ENCODE data around the gene COPE. TPM values are rescaled to one million over a fixed set of nuclear protein-coding genes. Genes with fewer than 3 reads are reported as not detected.
"Not testable (repeated sequence)": the region's sequence is repeated elsewhere in the genome, so short reads cannot be mapped to it uniquely, and the experiment has no call there.

COPE gene
- total RNA-seq, 4 donors from 2014 or later: 112 to 223 (median 208) TPM

DNA sequence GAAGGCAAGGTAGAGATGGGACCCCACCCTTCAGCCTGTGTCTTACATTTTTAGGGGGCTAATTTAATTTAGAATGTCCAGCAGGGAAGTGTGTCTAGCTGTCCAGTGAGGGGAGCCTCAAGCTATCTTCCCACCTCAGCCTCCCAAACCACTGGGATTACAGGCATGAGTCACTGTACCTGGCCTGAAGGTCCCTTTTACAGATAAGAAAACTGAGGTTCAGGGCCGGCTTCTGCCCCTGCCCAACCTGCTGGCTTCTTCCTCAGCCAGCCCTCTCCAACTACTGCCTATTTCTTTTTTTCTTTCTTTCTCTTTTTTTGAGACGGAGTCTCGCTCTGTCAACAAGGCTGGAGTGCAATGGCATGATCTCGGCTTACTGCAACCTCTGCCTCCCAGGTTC lies 41.2 kb upstream of the COPE start:
- peaks cover 19% of the 10 kb centered on the region for H3K27me3 ChIP-seq
- peaks cover 5% of the 10 kb centered on the region for H3K4me1 ChIP-seq
- TF ChIP-seq EP300 (IDR thresholded peaks at IDR 0.05) (no peak), POLR2AphosphoS5 (IDR thresholded peaks at IDR 0.05) (no peak), POLR2A (IDR thresholded peaks at IDR 0.05) (no peak)
- TF ChIP-seq, protein P1, sequence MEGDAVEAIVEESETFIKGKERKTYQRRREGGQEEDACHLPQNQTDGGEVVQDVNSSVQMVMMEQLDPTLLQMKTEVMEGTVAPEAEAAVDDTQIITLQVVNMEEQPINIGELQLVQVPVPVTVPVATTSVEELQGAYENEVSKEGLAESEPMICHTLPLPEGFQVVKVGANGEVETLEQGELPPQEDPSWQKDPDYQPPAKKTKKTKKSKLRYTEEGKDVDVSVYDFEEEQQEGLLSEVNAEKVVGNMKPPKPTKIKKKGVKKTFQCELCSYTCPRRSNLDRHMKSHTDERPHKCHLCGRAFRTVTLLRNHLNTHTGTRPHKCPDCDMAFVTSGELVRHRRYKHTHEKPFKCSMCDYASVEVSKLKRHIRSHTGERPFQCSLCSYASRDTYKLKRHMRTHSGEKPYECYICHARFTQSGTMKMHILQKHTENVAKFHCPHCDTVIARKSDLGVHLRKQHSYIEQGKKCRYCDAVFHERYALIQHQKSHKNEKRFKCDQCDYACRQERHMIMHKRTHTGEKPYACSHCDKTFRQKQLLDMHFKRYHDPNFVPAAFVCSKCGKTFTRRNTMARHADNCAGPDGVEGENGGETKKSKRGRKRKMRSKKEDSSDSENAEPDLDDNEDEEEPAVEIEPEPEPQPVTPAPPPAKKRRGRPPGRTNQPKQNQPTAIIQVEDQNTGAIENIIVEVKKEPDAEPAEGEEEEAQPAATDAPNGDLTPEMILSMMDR (IDR thresholded peaks at IDR 0.05): no peak
- H3K9me3 ChIP-seq: no peaks in the 10 kb centered on the region
- H3K4me3 ChIP-seq: no peak overlapping the region
- 87% methylated on average over 4 of the region's 4 CpGs for whole genome bisulfite sequencing
- no peak for DNase-seq (ENCODE audit: low spot score in 2 of 2)
- H3K27ac ChIP-seq: no peak overlapping the region
- no peaks in the 10 kb centered on the region for H3K36me3 ChIP-seq

DNA sequence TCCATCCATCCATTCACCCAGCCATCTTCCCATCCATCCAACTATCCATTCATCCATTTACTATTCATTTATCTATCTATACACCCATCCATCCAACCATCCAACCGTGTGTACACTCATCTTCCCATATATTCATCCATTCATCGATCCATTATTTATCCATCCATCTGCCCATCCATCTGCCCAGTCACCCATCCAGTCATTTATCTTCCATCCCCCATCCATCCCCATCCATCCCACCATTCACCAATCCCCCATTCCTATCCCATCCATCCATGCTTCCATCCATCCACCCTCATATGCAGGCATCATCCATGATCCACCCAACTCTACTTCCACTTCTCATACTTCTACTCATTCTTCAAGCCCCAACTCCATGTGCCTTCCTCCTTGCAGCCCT lies 35.9 kb upstream of the COPE start:
- Histone ChIP-seq H3K27me3 (no peaks in the 10 kb centered on the region), H3K4me3 (no peak overlapping the region), H3K9me3 (no peaks in the 10 kb centered on the region), H3K36me3 (no peaks in the 10 kb centered on the region), H3K27ac (no peak overlapping the region), H3K4me1 (no peaks in the 10 kb centered on the region)
- DNase-seq (ENCODE audit: low spot score in 2 of 2): no peak
- WGBS: 100% methylated on average over 2 of the region's 2 CpGs
- no peak for TF ChIP-seq EP300 (IDR thresholded peaks at IDR 0.05)
- TF ChIP-seq, protein P1 (IDR thresholded peaks at IDR 0.05): no peak
- TF ChIP-seq POLR2AphosphoS5 (IDR thresholded peaks at IDR 0.05): no peak
- TF ChIP-seq POLR2A (IDR thresholded peaks at IDR 0.05): no peak

- H3K9me3 ChIP-seq: no peaks in the 10 kb centered on the region
- no peaks in the 10 kb centered on the region for H3K36me3 ChIP-seq
- no peak for DNase-seq (ENCODE audit: low spot score in 2 of 2)
- H3K4me1 ChIP-seq: no peaks in the 10 kb centered on the region
- no peak overlapping the region for H3K27ac ChIP-seq
- H3K4me3 ChIP-seq: no peak overlapping the region
- TF ChIP-seq POLR2AphosphoS5 (IDR thresholded peaks at IDR 0.05) (no peak), EP300 (IDR thresholded peaks at IDR 0.05) (no peak), POLR2A (IDR thresholded peaks at IDR 0.05) (no peak)
- TF ChIP-seq, protein P1 (IDR thresholded peaks at IDR 0.05): no peak
- 86% methylated on average over 3 of the region's 3 CpGs for WGBS
- no peaks in the 10 kb centered on the region for H3K27me3 ChIP-seq
Observed at GRCh38 chr19:18954094-18954493, 34.9 kb upstream of the COPE start.

DNA sequence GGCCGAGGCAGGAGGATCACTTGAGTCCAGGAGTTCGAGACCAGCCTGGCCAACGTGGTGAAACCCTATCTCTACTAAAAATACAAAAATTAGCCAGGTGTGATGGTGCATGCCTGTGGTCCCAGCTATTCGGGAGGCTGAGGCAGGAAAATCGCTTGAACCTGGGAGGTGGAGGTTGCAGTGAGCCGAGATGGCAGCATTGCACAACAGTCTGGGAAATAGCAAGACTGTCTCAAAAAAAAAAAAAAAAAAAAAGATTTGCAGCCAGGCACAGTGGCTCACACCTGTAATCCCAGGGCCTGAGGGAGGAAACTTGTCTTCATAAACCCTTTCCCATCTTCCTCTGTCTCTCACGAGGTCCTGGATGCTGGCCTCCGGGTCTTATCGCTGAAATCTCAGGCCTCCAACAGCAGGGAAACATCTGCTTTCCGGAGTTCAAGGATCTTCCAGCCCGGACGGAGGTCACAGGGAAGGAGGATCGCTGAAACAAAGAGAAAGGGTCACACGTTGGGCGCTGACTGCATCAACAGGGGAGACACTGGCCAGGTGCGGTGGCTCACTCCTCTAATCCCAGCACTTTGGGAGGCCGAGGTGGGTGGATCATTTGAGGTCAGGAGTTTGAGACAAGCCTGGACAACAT lies 33.3 kb upstream of the COPE start:
- WGBS: 57% methylated on average over 17 of the region's 17 CpGs
- H3K4me1 ChIP-seq; DNase-seq (ENCODE audit: low spot score in 2 of 2); H3K27ac ChIP-seq; H3K9me3 ChIP-seq; H3K4me3 ChIP-seq; H3K36me3 ChIP-seq; H3K27me3 ChIP-seq: not testable (repeated sequence)

DNA sequence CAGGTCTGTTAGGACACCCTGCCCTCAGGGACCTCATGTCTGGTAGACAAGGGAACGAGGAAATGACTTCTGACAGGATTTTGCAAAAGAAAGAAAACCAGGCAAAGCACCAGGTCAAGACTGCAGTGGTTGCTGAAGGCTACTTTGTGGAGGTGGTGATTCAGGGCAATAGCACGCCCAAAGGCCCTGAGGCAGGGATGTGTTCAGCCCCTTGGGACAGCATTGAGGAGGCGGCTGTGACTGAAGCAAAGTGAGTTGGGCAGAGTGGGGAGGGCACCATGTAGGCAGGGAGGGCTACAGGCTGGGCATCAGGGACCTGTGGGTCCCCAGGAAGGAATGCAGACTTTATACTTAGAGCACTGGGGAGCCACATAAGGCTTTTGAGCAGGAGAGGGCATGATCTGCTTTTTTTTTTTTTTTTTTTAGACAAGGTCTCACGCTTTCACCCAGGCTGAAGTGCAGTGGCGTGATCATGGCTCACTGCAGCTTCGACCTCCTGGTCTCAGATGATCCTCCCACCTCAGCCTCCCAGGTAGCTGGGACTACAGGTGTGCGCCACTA lies 32.6 kb upstream of the COPE start:
- Histone ChIP-seq H3K27me3 (no peaks in the 10 kb centered on the region), H3K4me3 (no peak overlapping the region), H3K4me1 (no peaks in the 10 kb centered on the region), H3K27ac (no peak overlapping the region), H3K36me3 (no peaks in the 10 kb centered on the region), H3K9me3 (no peaks in the 10 kb centered on the region)
- TF ChIP-seq, protein P1 (IDR thresholded peaks at IDR 0.05): no peak
- no peak for TF ChIP-seq POLR2A (IDR thresholded peaks at IDR 0.05)
- TF ChIP-seq EP300 (IDR thresholded peaks at IDR 0.05): no peak
- WGBS: 89% methylated on average over 7 of the region's 7 CpGs
- DNase-seq (ENCODE audit: low spot score in 2 of 2): no peak

- Histone ChIP-seq H3K4me3 (no peak overlapping the region), H3K27ac (no peak overlapping the region), H3K9me3 (no peaks in the 10 kb centered on the region), H3K36me3 (no peaks in the 10 kb centered on the region), H3K4me1 (no peaks in the 10 kb centered on the region), H3K27me3 (no peaks in the 10 kb centered on the region)
- WGBS: 84% methylated on average over 3 of the region's 3 CpGs
- no peak for TF ChIP-seq POLR2A (IDR thresholded peaks at IDR 0.05)
- TF ChIP-seq EP300 (IDR thresholded peaks at IDR 0.05): no peak
- TF ChIP-seq, protein P1 (IDR thresholded peaks at IDR 0.05): no peak
- no peak for TF ChIP-seq POLR2AphosphoS5 (IDR thresholded peaks at IDR 0.05)
- no peak for DNase-seq (ENCODE audit: low spot score in 2 of 2)
Observed at GRCh38 chr19:18949858-18950257, 30.7 kb upstream of the COPE start.

All from suprapubic skin (tissue), 4 donors.